A549 (cell line): ENCODE results near the gene TMCO4. TPM values are rescaled to one million over a fixed set of nuclear protein-coding genes. Genes with fewer than 3 reads are reported as not detected.

Experiments
- ATAC-seq, 2 experiments: fragments of 200-7000 bp in 1 of 2; fragments of >200 bp in 1 of 2; cut with Nextera tagmentation in 1 of 2; cut with Tn5 transposase in 1 of 2; 3 replicates each; pipeline versions ENCODE4 v1.8.0 to v1.9.1; 2018 to 2020; ENCODE audit warnings: mild to moderate bottlenecking in 1 of 2, moderate library complexity in 1 of 2
- CTCF ChIA-PET: fragments of 300-600 bp; sonication (Branson Sonifier 250); formaldehyde crosslinking; extraction: SDS; loops from one replicate; lab custom pipeline; 2021; ENCODE audit warnings: antibody characterized with exemption, inconsistent platforms; lab: Yijun Ruan, JAX
- POLR2A ChIA-PET: fragments of 350-600 bp; formaldehyde crosslinking; extraction: SDS; loops from one replicate; lab custom pipeline; 2021; ENCODE audit warnings: antibody characterized with exemption, inconsistent platforms; lab: Yijun Ruan, JAX
- DNase-seq, 2 experiments: peaks; one replicate each; pipeline versions ENCODE4 v3.0.0 to v3.0.0-alpha.2; 2011 to 2016; ENCODE audit warnings: low read depth in 1 of 2, low spot score in 1 of 2
- FAIRE-seq: peaks from 2 replicates; lab custom pipeline; 2011; peaks lifted over from hg19 to GRCh38; lab: Jason Lieb, UNC
- H3K27ac ChIP-seq, 2 experiments: fragments of >200 bp; sonication (Bioruptor Twin); formaldehyde crosslinking; 3 replicates each; pipeline ENCODE4 v1.5.1; 2016 to 2017
- H3K4me1 ChIP-seq: fragments of >200 bp; sonication (Bioruptor Twin); formaldehyde crosslinking; 3 replicates; pipeline ENCODE4 v1.6.1; 2016
- H3K4me2 ChIP-seq: fragments of >200 bp; sonication (Bioruptor Twin); formaldehyde crosslinking; 3 replicates; pipeline ENCODE4 v1.6.1; 2016
- H3K4me3 ChIP-seq: fragments of >200 bp; sonication (Bioruptor Twin); formaldehyde crosslinking; 3 replicates; pipeline ENCODE4 v1.5.1; 2016
- H3K9me3 ChIP-seq: fragments of >200 bp; sonication (Bioruptor Twin); formaldehyde crosslinking; 3 replicates; pipeline ENCODE4 v1.6.1; 2016
- CBX2 ChIP-seq: fragments of 200-600 bp; sonication (generic); IDR thresholded peaks from 2 replicates; pipeline ENCODE4 v1.6.1; 2016; ENCODE audit warnings: low read depth, mild to moderate bottlenecking, borderline replicate concordance
- CEBPB ChIP-seq, 2 experiments: fragments of >200 bp in 1 of 2; sonication (Bioruptor Twin) in 1 of 2; formaldehyde crosslinking in 1 of 2; IDR thresholded peaks; 2 replicates each; pipeline ENCODE4 v1.6.1; 2012 to 2016
- CHD2 ChIP-seq: fragments of 150-350 bp; IDR thresholded peaks from 2 replicates; pipeline ENCODE4 v1.6.1; 2014; ENCODE audit warnings: low read length; ENCODE audit not compliant: partially characterized antibody
- EHF ChIP-seq: fragments of 250-450 bp; sonication (Bioruptor Pico); IDR thresholded peaks from 2 replicates; pipeline ENCODE4 v1.5.0; 2020; ENCODE audit warnings: mild to moderate bottlenecking
- EHMT2 ChIP-seq: fragments of 200-600 bp; sonication (generic); IDR thresholded peaks from 2 replicates; pipeline ENCODE4 v1.6.1; 2016; ENCODE audit warnings: antibody characterized with exemption, low read depth, mild to moderate bottlenecking, moderate library complexity
- EP300 ChIP-seq, 2 experiments: fragments of >200 bp; sonication (Bioruptor Twin); formaldehyde crosslinking; IDR thresholded peaks; 2 replicates in 1 of 2; 3 replicates in 1 of 2; pipeline ENCODE4 v1.6.1; 2016 to 2017
- GATA3 ChIP-seq: IDR thresholded peaks from 2 replicates; pipeline ENCODE4 v1.6.1; 2012; ENCODE audit warnings: borderline replicate concordance
- HMGXB4 ChIP-seq: fragments of 250-450 bp; sonication (Bioruptor Pico); IDR thresholded peaks from 2 replicates; pipeline ENCODE4 v1.5.0; 2021; ENCODE audit warnings: mild to moderate bottlenecking, moderate library complexity, borderline replicate concordance
- HOXB5 ChIP-seq: fragments of 250-450 bp; sonication (Bioruptor Pico); IDR thresholded peaks from 2 replicates; pipeline ENCODE4 v1.5.0; 2020; ENCODE audit warnings: mild to moderate bottlenecking, moderate library complexity
- JUN ChIP-seq, 2 experiments: fragments of >200 bp; sonication (Bioruptor Twin); formaldehyde crosslinking; IDR thresholded peaks; 2 replicates in 1 of 2; 3 replicates in 1 of 2; pipeline ENCODE4 v1.6.1; 2016 to 2017
- KDM5A ChIP-seq: fragments of 200-600 bp; sonication (generic); IDR thresholded peaks from 2 replicates; pipeline ENCODE4 v1.6.1; 2016; ENCODE audit warnings: antibody characterized with exemption, mild to moderate bottlenecking
- MAFK ChIP-seq: fragments of 450-650 bp; IDR thresholded peaks from 2 replicates; pipeline ENCODE4 v1.6.1; 2014; ENCODE audit not compliant: partially characterized antibody
- NFE2L2 ChIP-seq: fragments of 150-350 bp; conservative IDR thresholded peaks from 2 replicates; pipeline ENCODE4 v1.6.1; 2014; ENCODE audit warnings: low read length
- PHF8 ChIP-seq: fragments of 200-600 bp; sonication (generic); IDR thresholded peaks from 2 replicates; pipeline ENCODE4 v1.6.1; 2016; ENCODE audit warnings: low read depth, mild to moderate bottlenecking, antibody characterized with exemption, moderate library complexity, borderline replicate concordance
- POLR2A ChIP-seq: IDR thresholded peaks from 2 replicates; pipeline ENCODE4 v1.6.1; 2012; ENCODE audit warnings: mild to moderate bottlenecking, low read length
- POLR2AphosphoS2 ChIP-seq: conservative IDR thresholded peaks from 2 replicates; pipeline ENCODE4 v1.6.1; 2012; ENCODE audit warnings: low read length, improper control_type of control experiment, inconsistent platforms
- RARB ChIP-seq: fragments of 250-450 bp; sonication (Bioruptor Pico); IDR thresholded peaks from 2 replicates; pipeline ENCODE4 v1.8.0; 2021; ENCODE audit warnings: mild to moderate bottlenecking, moderate library complexity
- RCOR1 ChIP-seq: fragments of 150-350 bp; IDR thresholded peaks from 2 replicates; pipeline ENCODE4 v1.6.1; 2014; ENCODE audit warnings: antibody characterized with exemption, low read length, low read depth
- REST ChIP-seq: fragments of 200-600 bp; sonication (generic); IDR thresholded peaks from 2 replicates; pipeline ENCODE4 v1.6.1; 2016; ENCODE audit warnings: antibody characterized with exemption, mild to moderate bottlenecking, moderate library complexity
- RFX5 ChIP-seq: fragments of 450-650 bp; IDR thresholded peaks from 2 replicates; pipeline ENCODE4 v1.7.1; 2014; ENCODE audit warnings: antibody characterized with exemption, mild to moderate bottlenecking, moderate library complexity
- RNF2 ChIP-seq: fragments of 200-600 bp; sonication (generic); IDR thresholded peaks from 2 replicates; pipeline ENCODE4 v1.6.1; 2016; ENCODE audit warnings: low read depth, mild to moderate bottlenecking, antibody characterized with exemption, moderate library complexity, borderline replicate concordance
- SMC3 ChIP-seq: fragments of >200 bp; sonication (Bioruptor Twin); formaldehyde crosslinking; IDR thresholded peaks from 3 replicates; pipeline ENCODE4 v1.6.1; 2018; ENCODE audit warnings: inconsistent platforms
- TFCP2L1 ChIP-seq: fragments of 250-450 bp; sonication (Bioruptor Pico); IDR thresholded peaks from 2 replicates; pipeline ENCODE4 v1.5.0; 2021; ENCODE audit warnings: mild to moderate bottlenecking
- ZSCAN20 ChIP-seq: fragments of 250-450 bp; sonication (Bioruptor Pico); IDR thresholded peaks from 2 replicates; pipeline ENCODE4 v1.8.0; 2022; ENCODE audit warnings: mild to moderate bottlenecking, moderate library complexity
- WGBS: methylation state at CpG from one replicate; pipeline ENCODE4 v1.1.6; 2017; ENCODE audit errors: missing lambda C conversion rate; 5-methylcytosine and 5-hydroxymethylcytosine counted together
- polyA plus RNA-seq, 4 experiments: library from polyadenylated mRNA; depleted of rRNA in 3 of 4; stranded (reverse); fragments of >200 nt; fragmentation: RNase III in 1 of 4; extraction: RNeasy Plus Mini Kit Qiagen cat#74134 plus additional on column Dnase treatment in 1 of 4; gene quantifications; 2 replicates in 3 of 4; 3 replicates in 1 of 4; pipeline ENCODE4 v1.2.3, GENCODE V29; 2011 to 2017
- TF ChIP-seq, protein P1 (sequence below): IDR thresholded peaks from 2 replicates; pipeline ENCODE4 v1.6.1; 2012; ENCODE audit warnings: low read depth, borderline replicate concordance

Gene TMCO4
- polyA plus RNA-seq, 2 of the 4 experiments (the other 2 are of a cell fraction): 4.0 to 4.6 TPM

GRCh38 chr1:19668888-19669287, 130.8 kb downstream of the TMCO4 start:
- no peak for ATAC-seq
- no peak overlapping the region for H3K4me2 ChIP-seq
- no peaks in the 10 kb centered on the region for H3K9me3 ChIP-seq
- H3K4me1 ChIP-seq: no peaks in the 10 kb centered on the region
- no peak overlapping the region for H3K27ac ChIP-seq
- no peak for FAIRE-seq
- TF ChIP-seq JUN (IDR thresholded peaks at IDR 0.05) (no peak), EP300 (IDR thresholded peaks at IDR 0.05) (no peak), SMC3 (no peak), RFX5 (no peak), CEBPB (IDR thresholded peaks at IDR 0.05) (no peak), RCOR1 (no peak), CBX2 (no peak), GATA3 (no peak), RNF2 (no peak), PHF8 (no peak), CHD2 (no peak), POLR2AphosphoS2 (no peak), POLR2A (no peak)
- TF ChIP-seq, protein P1, sequence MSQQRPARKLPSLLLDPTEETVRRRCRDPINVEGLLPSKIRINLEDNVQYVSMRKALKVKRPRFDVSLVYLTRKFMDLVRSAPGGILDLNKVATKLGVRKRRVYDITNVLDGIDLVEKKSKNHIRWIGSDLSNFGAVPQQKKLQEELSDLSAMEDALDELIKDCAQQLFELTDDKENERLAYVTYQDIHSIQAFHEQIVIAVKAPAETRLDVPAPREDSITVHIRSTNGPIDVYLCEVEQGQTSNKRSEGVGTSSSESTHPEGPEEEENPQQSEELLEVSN: no peak
- CTCF ChIA-PET: interaction anchor here (1.2 to 2.3 kb wide), 4 partner anchors 9 to 38 kb away, joined by 3 to 7 read pairs (median 5); no protein-coding TSS in a partner anchor
- H3K4me3 ChIP-seq: no peak overlapping the region
- POLR2A ChIA-PET: no interaction called here
- WGBS: 50% methylated on average over 8 of the region's 8 CpGs
- no peak for DNase-seq

- WGBS: 63% methylated on average over 55 of the region's 84 CpGs
- H3K4me3 ChIP-seq: peak overlapping the region; percentile 67; the same call in 2 of the 3 replicates
- TF ChIP-seq POLR2AphosphoS2: no peak
- FAIRE-seq (no peak), ATAC-seq (peak in 1 of 2 experiments; percentile 26; a peak in 3 of 6 replicates), DNase-seq (no peak)
- H3K4me1 ChIP-seq: no peaks in the 10 kb centered on the region
- CTCF ChIA-PET: interaction anchor here (1.0 kb wide), 1 partner anchor 50 kb away, joined by 3 read pairs; no protein-coding TSS in a partner anchor
- peak overlapping the region in 1 of 2 experiments; percentile 85; a peak in 3 of 6 replicates for H3K27ac ChIP-seq
- peak overlapping the region; percentile 98 for H3K4me2 ChIP-seq
- POLR2A ChIA-PET: no interaction called here
- H3K9me3 ChIP-seq: no peaks in the 10 kb centered on the region
Observed at GRCh38 chr1:19665496-19666465, 133.9 kb downstream of the TMCO4 start.

GRCh38 chr1:19665186-19665495, 134.6 kb downstream of the TMCO4 start:
- POLR2A ChIA-PET: no interaction called here
- 0% methylated on average over 2 of the region's 23 CpGs for WGBS
- H3K4me2 ChIP-seq: peak overlapping the region; percentile 98
- CTCF ChIA-PET: interaction anchor here (1.7 kb wide), 2 partner anchors 11 to 39 kb away, joined by 4 to 8 read pairs; no protein-coding TSS in a partner anchor
- peak overlapping the region; percentile 56 to 85; a peak in 5 of 6 replicates for H3K27ac ChIP-seq
- H3K9me3 ChIP-seq: no peaks in the 10 kb centered on the region
- FAIRE-seq: no peak
- peak overlapping the region; percentile 67 for H3K4me3 ChIP-seq
- no peaks in the 10 kb centered on the region for H3K4me1 ChIP-seq
- ATAC-seq: no peak
- DNase-seq: no peak
- TF ChIP-seq JUN (IDR thresholded peaks at IDR 0.05) (no peak), HMGXB4 (no peak), HOXB5 (no peak), EHMT2 (no peak), ZSCAN20 (CRISPR knock-in tag) (no peak), GATA3 (no peak), MAFK (no peak), RARB (CRISPR knock-in tag) (no peak), EHF (CRISPR knock-in tag) (no peak), KDM5A (no peak), TFCP2L1 (CRISPR knock-in tag) (no peak), RCOR1 (no peak), NFE2L2 (no peak), RNF2 (no peak), REST (no peak)
- TF ChIP-seq, protein P1: no peak
